Heart left ventricle (tissue), 16 donors: ENCODE results near the gene ZFAND5. TPM values are rescaled to one million over a fixed set of nuclear protein-coding genes. Genes with fewer than 3 reads are reported as not detected.

Experiments used
- ATAC-seq, 4 donors: fragments of 200-7000 bp; cut with Tn5 transposase; one replicate each; pipeline ENCODE4 v1.9.1; 2020 to 2022; ENCODE audit warnings: moderate library complexity in 4 of 4, mild to moderate bottlenecking in 3 of 4, moderate number of reproducible peaks in 1 of 4
- DNase-seq, 5 donors: peaks; one replicate each; pipeline ENCODE4 v3.0.0-alpha.2; 2020
- H3K27ac ChIP-seq, 12 donors: fragments of 200-600 bp; sonication (generic) in 4 of 12; one replicate each; pipeline versions ENCODE4 v1.5.0 to v1.8.0; 2016 to 2022; ENCODE audit warnings: mild to moderate bottlenecking in 2 of 12
- H3K27me3 ChIP-seq, 9 donors: fragments of 200-600 bp; sonication (generic) in 2 of 9; one replicate each; pipeline versions ENCODE4 v1.5.1 to v1.8.0; 2016 to 2022; ENCODE audit warnings: mild to moderate bottlenecking in 3 of 9
- H3K36me3 ChIP-seq, 9 donors: fragments of 200-600 bp; sonication (generic) in 2 of 9; one replicate each; pipeline versions ENCODE4 v1.5.0 to v1.8.0; 2018 to 2022; ENCODE audit warnings: mild to moderate bottlenecking in 2 of 9
- H3K4me1 ChIP-seq, 12 donors: fragments of 200-600 bp; sonication (generic) in 4 of 12; one replicate each; pipeline versions ENCODE4 v1.5.0 to v1.8.0; 2016 to 2022; ENCODE audit warnings: mild to moderate bottlenecking in 3 of 12
- H3K4me3 ChIP-seq, 12 donors: fragments of 200-600 bp; sonication (generic) in 4 of 12; one replicate each; pipeline versions ENCODE4 v1.5.0 to v1.8.0; 2017 to 2022; ENCODE audit warnings: mild to moderate bottlenecking in 9 of 12, moderate library complexity in 4 of 12
- H3K9me3 ChIP-seq, 12 donors: fragments of 200-600 bp; sonication (generic) in 4 of 12; one replicate each; pipeline versions ENCODE4 v1.5.0 to v1.8.0; 2016 to 2022; ENCODE audit warnings: mild to moderate bottlenecking in 1 of 12
- CTCF ChIP-seq, 12 donors: fragments of 200-600 bp; sonication (generic) in 4 of 12; IDR thresholded peaks; one replicate each; pipeline versions ENCODE4 v1.5.0 to v1.8.0; 2018 to 2022; ENCODE audit warnings: antibody characterized with exemption in 12 of 12, mild to moderate bottlenecking in 5 of 12
- POLR2A ChIP-seq, 2 donors: fragments of 450-650 bp; IDR thresholded peaks; one replicate each; pipeline ENCODE4 v1.6.1; 2017; ENCODE audit warnings: antibody characterized with exemption in 2 of 2, mild to moderate bottlenecking in 2 of 2, moderate library complexity in 2 of 2
- WGBS, 4 donors: extraction: QIAGEN DNeasy Blood & Tissue Kit in 2 of 4; methylation state at CpG; one replicate each; pipeline versions ENCODE4 v1.1.5 to v1.1.7; 2013 to 2018; 5-methylcytosine and 5-hydroxymethylcytosine counted together
- intact Hi-C, 10 donors: fragments of 100-400 bp; cut with DNase I; formaldehyde crosslinking; loops; one replicate each; pipeline versions ENCODE4 v1.11.1 to v1.14.2; 2022
- polyA plus RNA-seq, 2 donors: library from polyadenylated mRNA; stranded (reverse); fragments of 200-250 nt; gene quantifications; one replicate each; pipeline ENCODE4 v1.2.3, GENCODE V29; 2013
- total RNA-seq, 9 donors: library from RNA; depleted of rRNA in 2 of 9; stranded (reverse); fragments of >200 nt in 2 of 9; fragmentation: NEBNext Ultra II Directional in 3 of 9; extraction: Animal tissue kit (Norgen Biotek cat#: 25700) in 3 of 9; gene quantifications; one replicate each; pipeline versions ENCODE4 v1.1.0 to v1.2.4, GENCODE V29; 2016 to 2023
- donor health status: ischemic (EF 13 %, LVEDD 7.1; RV severe dilation, severe dysfunction).
- donor health status: healthy with polysubstance abuse.
- donor health status: DM: no; HTN: yes; CAD: no.
- donor health status: DM: no; HTN: no; CAD: no.
- donor health status: ischemic (EF 25% LVEDD 6.9; RV normal size, moderate dysfunction).
- donor health status: ischemic (EF 25% LVEDD 5.7; RV mildly dilated, moderate dysfunction).
- donor health status: healthy.
- donor health status: DM: yes; HTN: yes; CAD: no.
- donor health status: ischemic (EF 35%, LVEDD 5.7; RV mildly dilated, moderate dysfunction).
- donor health status: nonischemic (EF 11% LVEDD 7.7; RV severe dilation, severe dysfunction).
- donor health status: DM: yes; HTN: yes; CAD: no.
- donor health status: PGD.
- donor health status: ischemic (EF 29% LVEDD 5.4; RV normal size, mild dysfunction).
- donor health status: nonischemic (EF 23%, LVEDD 6.1; RV moderate dilation, normal function).

ZFAND5 gene
- total and polyA plus RNA-seq, 11 donors = 99.1 to 275 (median 157) TPM

- Histone ChIP-seq H3K9me3 (no peaks in the 10 kb centered on the region), H3K27me3 (no peaks in the 10 kb centered on the region), H3K4me3 (no peak overlapping the region), H3K27ac (no peak overlapping the region), H3K4me1 (peaks cover 0 to 6% (median 0%) of the 10 kb centered on the region in 12 donors), H3K36me3 (no peaks in the 10 kb centered on the region)
- no peak for DNase-seq
- ATAC-seq = no peak
- intact Hi-C loops = loop anchor here in 1 of 10 donors (10.0 kb wide), 1 partner anchor 45 kb away; no protein-coding TSS in a partner anchor
- 95 to 100% (median 96%) methylated on average over 2 of the region's 2 CpGs for WGBS, 4 donors
- no peak for TF ChIP-seq POLR2A (IDR thresholded peaks at IDR 0.05)
These were observed 34.4 kb upstream of the ZFAND5 start for GRCh38 chr9:72399391-72399790.

GRCh38 chr9:72396247-72397091, 31.5 kb upstream of the ZFAND5 start:
- Histone ChIP-seq H3K4me1 (peaks cover 0 to 19% (median 0%) of the 10 kb centered on the region in 12 donors), H3K9me3 (no peaks in the 10 kb centered on the region), H3K27me3 (no peaks in the 10 kb centered on the region), H3K4me3 (no peak overlapping the region), H3K36me3 (no peaks in the 10 kb centered on the region), H3K27ac (peak overlapping the region in 2 of 12 donors; percentile 5 to 36)
- TF ChIP-seq POLR2A (IDR thresholded peaks at IDR 0.05) = no peak
- TF ChIP-seq CTCF (IDR thresholded peaks at IDR 0.05) = no peak
- 54 to 62% (median 57%) methylated on average over 7 of the region's 7 CpGs for WGBS, 4 donors
- ATAC-seq (no peak), DNase-seq (no peak)
- intact Hi-C loops = loop anchor here in 1 of 10 donors (10.0 kb wide), 1 partner anchor 48 kb away; no protein-coding TSS in a partner anchor

- no peak overlapping the region for H3K4me3 ChIP-seq
- ATAC-seq = no peak
- DNase-seq = no peak
- intact Hi-C loops = loop anchor here in 1 of 10 donors (10.0 kb wide), 1 partner anchor 51 kb away; no protein-coding TSS in a partner anchor
- H3K27me3 ChIP-seq = no peaks in the 10 kb centered on the region
- TF ChIP-seq CTCF (IDR thresholded peaks at IDR 0.05) = no peak
- no peak for TF ChIP-seq POLR2A (IDR thresholded peaks at IDR 0.05)
- H3K9me3 ChIP-seq = no peaks in the 10 kb centered on the region
- H3K27ac ChIP-seq = peak overlapping the region in 1 of 12 donors; percentile 42
- 72 to 74% (median 73%) methylated on average over 2 of the region's 2 CpGs for WGBS, 4 donors
- no peaks in the 10 kb centered on the region for H3K36me3 ChIP-seq
- peaks cover 0 to 19% (median 0%) of the 10 kb centered on the region in 12 donors for H3K4me1 ChIP-seq
These were observed 29.1 kb upstream of the ZFAND5 start for GRCh38 chr9:72394066-72394465.

- intact Hi-C loops = loop anchor here in 1 of 10 donors (10.0 kb wide), 1 partner anchor 54 kb away; no protein-coding TSS in a partner anchor
- TF ChIP-seq POLR2A (IDR thresholded peaks at IDR 0.05) = no peak
- TF ChIP-seq CTCF (IDR thresholded peaks at IDR 0.05) = no peak
- H3K4me1 ChIP-seq = peaks cover 0 to 13% (median 0%) of the 10 kb centered on the region in 12 donors
- WGBS, 4 donors = 77 to 89% (median 84%) methylated on average over 2 of the region's 2 CpGs
- H3K9me3 ChIP-seq = no peaks in the 10 kb centered on the region
- H3K4me3 ChIP-seq = no peak overlapping the region
- H3K36me3 ChIP-seq = no peaks in the 10 kb centered on the region
- H3K27me3 ChIP-seq = no peaks in the 10 kb centered on the region
- no peak for DNase-seq
- no peak for ATAC-seq
- H3K27ac ChIP-seq = no peak overlapping the region
These were observed 25.9 kb upstream of the ZFAND5 start for GRCh38 chr9:72390907-72391306.
